HG03442 (cell line): ENCODE data around the gene MED27.
A peak's percentile ranks its signal among the peaks of the same experiment; 100 is the strongest.

Experiments
- ATAC-seq: cut with Tn5 transposase; IDR thresholded peaks from one replicate; pipeline ENCODE4 v1.9.1; 2021; ENCODE audit warnings: mild to moderate bottlenecking, moderate library complexity; ENCODE audit not compliant: unreplicated experiment

The MED27 gene

DNA sequence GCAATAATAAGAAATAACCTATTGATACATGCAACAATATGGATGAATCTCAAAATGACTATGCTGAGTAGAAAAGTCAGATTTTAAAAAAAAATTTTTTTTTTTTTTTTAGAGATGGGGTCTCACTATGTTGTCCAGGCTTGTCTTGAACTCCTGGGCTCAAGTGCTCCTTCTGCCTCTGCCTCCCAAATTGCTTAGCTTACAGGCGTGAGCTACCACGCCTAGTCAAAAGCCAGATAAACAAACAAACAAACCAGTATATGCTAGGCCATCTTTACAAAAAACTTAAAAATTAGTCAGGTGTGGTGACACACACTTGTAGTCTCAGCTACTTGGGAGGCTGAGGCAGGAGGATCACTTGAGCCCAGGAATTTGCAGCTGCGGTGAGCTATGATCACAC lies 79.0 kb downstream of the MED27 start:
- no peak for ATAC-seq

DNA sequence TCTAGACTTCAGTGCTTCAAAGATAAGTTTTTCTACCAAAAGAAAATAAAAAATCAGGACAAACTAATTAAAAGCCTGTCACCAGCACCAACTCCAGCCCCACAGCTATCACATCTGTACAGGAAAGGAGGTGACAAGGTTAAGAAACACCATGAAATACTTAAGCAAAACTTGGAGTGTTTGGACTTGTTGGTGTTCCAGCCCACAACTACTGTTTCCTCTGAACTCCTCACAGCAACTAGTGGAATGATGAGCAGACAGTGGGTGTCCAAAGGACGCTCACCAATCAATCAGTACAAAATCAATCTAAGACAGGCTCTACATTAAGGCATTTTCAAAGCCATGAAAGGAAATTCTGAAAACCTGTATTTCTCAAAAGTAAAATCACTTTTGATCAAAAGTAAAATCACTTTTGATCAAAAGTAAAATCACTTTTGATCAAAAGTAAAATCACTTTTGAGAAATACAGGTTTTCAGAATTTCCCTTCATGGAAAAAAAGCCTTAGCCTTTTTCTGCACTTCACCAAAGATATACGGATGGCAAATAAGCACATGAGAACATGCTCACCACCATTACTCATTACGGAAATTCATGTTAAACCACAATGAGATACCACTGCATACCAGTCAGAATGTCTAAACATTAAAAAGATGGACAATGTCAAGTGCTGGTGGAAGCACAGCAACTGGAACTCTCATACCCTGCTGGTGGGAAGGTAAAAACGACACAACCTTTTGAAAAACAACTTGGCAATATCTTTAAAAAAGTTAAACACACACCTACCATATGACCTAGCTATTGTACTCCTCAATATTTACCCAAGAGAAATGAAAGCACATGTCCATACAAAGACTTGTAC lies 79.7 kb downstream of the MED27 start:
- peak; percentile 57 for ATAC-seq

DNA sequence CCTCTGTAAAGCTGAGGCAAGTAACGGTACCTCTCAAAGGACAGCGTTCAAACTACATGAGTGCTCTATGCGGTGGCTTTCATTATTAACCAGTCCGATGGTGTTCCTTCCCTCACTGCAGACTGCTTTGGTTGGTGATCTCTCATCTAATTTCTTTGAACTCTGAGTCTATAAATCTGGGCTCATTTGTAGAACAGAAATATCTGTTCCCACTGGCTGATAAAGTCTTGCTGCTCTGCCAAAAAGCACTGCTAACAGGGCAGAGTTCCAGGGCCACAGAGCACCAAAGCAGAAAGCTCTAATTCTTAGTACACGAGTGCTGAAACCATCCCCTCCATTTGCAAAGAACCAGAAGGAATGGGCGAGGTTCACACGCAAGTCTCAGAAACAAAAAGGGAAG lies 81.9 kb downstream of the MED27 start:
- ATAC-seq: no peak

DNA sequence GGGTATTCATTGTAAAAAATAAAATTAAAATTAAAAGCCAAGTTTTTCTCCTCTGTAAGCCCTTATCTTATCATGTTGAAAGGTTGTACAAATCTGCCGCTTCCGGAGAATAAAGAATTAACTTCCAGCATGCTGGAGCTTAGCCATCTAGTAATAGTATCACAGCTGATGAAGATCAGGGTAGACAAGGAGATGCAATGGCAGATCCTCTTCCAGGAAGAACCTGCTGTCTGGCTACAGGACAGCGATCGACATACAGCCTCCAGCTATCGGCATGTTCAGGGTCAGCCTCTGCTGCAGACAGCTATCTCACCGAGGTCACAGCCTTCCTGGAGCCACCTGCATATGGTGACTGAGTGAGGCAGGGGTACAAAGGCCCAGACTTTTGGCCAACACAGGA lies 82.6 kb downstream of the MED27 start:
- ATAC-seq: no peak

GRCh38 chr9:131995382-131995781 lies 84.3 kb downstream of the MED27 start:
- no peak for ATAC-seq

GRCh38 chr9:131994364-131995125 lies 85.1 kb downstream of the MED27 start:
- ATAC-seq: no peak

- ATAC-seq: no peak
Observed at GRCh38 chr9:131992906-131993657, 86.6 kb downstream of the MED27 start.

DNA sequence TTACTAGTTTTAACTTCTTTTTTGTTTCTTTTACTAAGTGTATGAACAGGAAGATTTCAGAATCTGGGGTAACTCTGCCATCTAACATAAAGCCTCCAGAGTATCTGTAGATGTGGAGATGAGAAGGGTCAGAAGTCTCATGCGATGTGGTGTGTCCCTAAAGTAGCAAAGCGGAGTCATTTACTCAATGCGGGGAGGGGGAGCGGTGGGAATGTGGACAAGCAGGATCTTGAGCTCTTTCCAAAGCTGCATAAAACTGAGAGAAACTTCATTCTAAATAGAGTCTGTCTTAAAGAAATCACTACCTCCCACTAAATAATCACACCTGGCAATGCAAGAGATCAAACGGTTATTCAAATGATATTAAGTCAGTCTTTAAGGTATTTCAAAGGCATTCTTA lies 92.4 kb downstream of the MED27 start:
- ATAC-seq: no peak

- no peak for ATAC-seq
Observed at GRCh38 chr9:131986576-131986975, 93.1 kb downstream of the MED27 start.

DNA sequence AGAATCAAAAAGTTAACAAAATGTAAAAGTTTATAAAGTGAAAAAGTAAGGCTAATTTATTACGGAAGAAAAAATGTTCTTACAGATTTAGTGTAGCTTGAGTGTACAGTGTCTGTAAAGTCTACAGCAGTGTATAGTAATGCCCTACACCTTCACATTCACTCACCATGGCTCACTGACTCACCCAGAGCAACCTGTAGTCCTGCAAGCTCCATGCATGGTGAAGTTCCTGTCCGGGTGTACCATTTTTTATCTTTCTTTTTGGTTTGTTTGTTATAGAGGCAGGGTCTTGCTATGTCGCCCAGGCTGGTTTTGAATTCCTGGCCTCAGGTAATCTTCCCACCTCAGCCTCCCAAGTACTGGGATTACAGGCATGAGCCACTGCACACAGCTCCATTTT lies 93.6 kb downstream of the MED27 start:
- no peak for ATAC-seq

GRCh38 chr9:131984564-131984963 lies 95.1 kb downstream of the MED27 start:
- ATAC-seq: no peak

- no peak for ATAC-seq
Observed at GRCh38 chr9:131982671-131983239, 96.9 kb downstream of the MED27 start.

GRCh38 chr9:131982102-131982501 lies 97.6 kb downstream of the MED27 start:
- ATAC-seq: no peak

DNA sequence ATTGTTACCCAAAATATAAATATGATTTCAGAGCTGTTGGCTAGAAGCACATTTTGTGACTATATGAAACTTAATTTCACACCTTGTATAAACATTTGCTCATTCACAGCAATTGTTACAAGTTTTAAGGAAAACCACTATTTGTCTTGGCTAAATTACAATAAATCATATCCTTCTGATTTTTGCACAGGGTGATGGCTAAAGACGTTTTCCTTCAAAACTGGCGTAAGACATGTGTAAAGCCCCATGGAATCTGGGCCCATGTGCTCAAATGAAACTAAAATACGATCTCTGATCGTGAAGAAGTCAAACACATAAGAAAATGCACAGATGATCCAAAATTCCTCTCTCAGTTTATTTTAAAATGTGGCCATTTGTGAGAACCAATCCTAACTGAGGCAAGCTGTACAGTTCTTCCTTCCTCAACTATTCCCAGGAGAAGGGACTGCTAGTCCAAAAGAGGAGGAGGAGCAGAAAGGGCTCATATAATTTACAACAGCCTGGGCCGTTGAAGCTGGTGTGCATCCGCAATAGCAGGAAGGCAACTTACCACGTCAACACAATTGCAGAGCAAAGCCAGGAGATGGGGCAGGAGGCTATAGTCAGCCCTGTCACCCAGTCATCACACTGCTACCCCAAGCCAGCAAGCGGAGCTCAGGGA lies 98.4 kb downstream of the MED27 start:
- ATAC-seq: no peak

- no peak for ATAC-seq
Observed at GRCh38 chr9:131980267-131981016, 99.2 kb downstream of the MED27 start.

DNA sequence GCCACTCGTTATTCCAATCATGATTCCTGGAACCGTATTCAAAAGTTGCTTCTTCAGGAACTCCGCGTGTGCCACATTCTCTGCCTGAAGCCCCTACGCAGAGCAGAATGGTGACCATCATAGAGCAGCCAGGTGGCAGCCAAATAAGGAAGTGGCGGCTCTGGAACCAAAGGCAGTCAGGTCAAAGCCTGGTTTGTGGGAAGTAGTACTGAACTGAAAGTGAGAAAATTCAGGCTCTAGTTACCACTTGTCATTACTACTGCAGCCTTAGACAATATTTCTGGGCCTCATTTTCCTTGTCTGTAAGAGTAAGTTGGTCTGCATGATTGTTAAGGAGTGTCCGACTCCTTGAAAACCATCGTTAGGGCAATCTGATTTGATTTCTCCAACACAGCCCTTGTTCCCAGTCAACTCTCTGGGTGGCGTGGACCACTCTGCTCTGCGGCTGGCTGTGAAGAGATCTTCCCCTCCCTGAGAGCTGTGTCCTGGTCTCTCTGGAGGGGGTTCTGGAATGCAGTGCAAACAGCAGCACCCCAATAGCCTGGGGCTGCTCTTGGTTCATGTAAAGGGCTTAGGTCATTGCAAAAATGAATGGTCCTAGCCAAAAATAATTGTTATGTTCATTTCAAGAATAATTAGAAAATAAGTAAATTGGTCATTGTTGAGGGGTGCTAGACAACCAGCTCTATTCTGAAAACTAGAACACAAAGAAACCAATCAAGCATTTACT lies 102.4 kb downstream of the MED27 start:
- no peak for ATAC-seq

GRCh38 chr9:131976157-131977108 lies 103.2 kb downstream of the MED27 start:
- no peak for ATAC-seq

- no peak for ATAC-seq
Observed at GRCh38 chr9:131972889-131973288, 106.8 kb downstream of the MED27 start.
